SK-N-SH treated with all-trans-retinoic acid at 6 μM for 48 hours (cell line): ENCODE measurements around the gene FNIP2.
"Not testable (repeated sequence)": the region's sequence is repeated elsewhere in the genome, so short reads cannot be mapped to it uniquely, and the experiment has no call there.

Source experiments
- GLIS3 ChIP-seq: fragments of 250-450 bp; sonication (Bioruptor Pico); IDR thresholded peaks from 2 replicates; pipeline ENCODE4 v1.5.0; 2020; ENCODE audit warnings: mild to moderate bottlenecking, moderate library complexity
- OSR1 ChIP-seq: fragments of 250-450 bp; sonication (Bioruptor Pico); IDR thresholded peaks from 2 replicates; pipeline ENCODE4 v1.8.0; 2022; ENCODE audit warnings: moderate library complexity, mild to moderate bottlenecking, inconsistent platforms
- PPARA ChIP-seq: fragments of 250-450 bp; sonication (Bioruptor Pico); IDR thresholded peaks from 2 replicates; pipeline ENCODE4 v1.5.0; 2020; ENCODE audit warnings: mild to moderate bottlenecking, borderline replicate concordance
- RARB ChIP-seq: fragments of 250-450 bp; sonication (Bioruptor Pico); IDR thresholded peaks from 2 replicates; pipeline ENCODE4 v1.8.0; 2021; ENCODE audit warnings: mild to moderate bottlenecking, moderate library complexity
- SNAI2 ChIP-seq: fragments of 250-450 bp; sonication (Bioruptor Pico); IDR thresholded peaks from 2 replicates; pipeline ENCODE4 v1.5.0; 2020; ENCODE audit warnings: mild to moderate bottlenecking, moderate library complexity
- ZC3H10 ChIP-seq: fragments of 250-450 bp; sonication (Bioruptor Pico); IDR thresholded peaks from 2 replicates; pipeline ENCODE4 v1.5.1; 2021; ENCODE audit warnings: mild to moderate bottlenecking, moderate library complexity
- ZFP3 ChIP-seq: fragments of 250-450 bp; sonication (Bioruptor Pico); IDR thresholded peaks from 2 replicates; pipeline ENCODE4 v1.5.0; 2020; ENCODE audit warnings: mild to moderate bottlenecking, moderate library complexity
- ZNF70 ChIP-seq: fragments of 450-650 bp; formaldehyde crosslinking; IDR thresholded peaks from 2 replicates; pipeline ENCODE4 v1.5.0; 2020; ENCODE audit warnings: mild to moderate bottlenecking, moderate library complexity
- TF ChIP-seq, protein P1 (sequence below): fragments of 250-450 bp; sonication (Bioruptor Pico); IDR thresholded peaks from 2 replicates; pipeline ENCODE4 v1.8.0; 2020; ENCODE audit warnings: mild to moderate bottlenecking, moderate library complexity, borderline replicate concordance
- TF ChIP-seq, protein P2 (sequence below): fragments of 250-450 bp; sonication (Bioruptor Pico); IDR thresholded peaks from 2 replicates; pipeline ENCODE4 v1.5.1; 2021; ENCODE audit warnings: mild to moderate bottlenecking, moderate library complexity

DNA sequence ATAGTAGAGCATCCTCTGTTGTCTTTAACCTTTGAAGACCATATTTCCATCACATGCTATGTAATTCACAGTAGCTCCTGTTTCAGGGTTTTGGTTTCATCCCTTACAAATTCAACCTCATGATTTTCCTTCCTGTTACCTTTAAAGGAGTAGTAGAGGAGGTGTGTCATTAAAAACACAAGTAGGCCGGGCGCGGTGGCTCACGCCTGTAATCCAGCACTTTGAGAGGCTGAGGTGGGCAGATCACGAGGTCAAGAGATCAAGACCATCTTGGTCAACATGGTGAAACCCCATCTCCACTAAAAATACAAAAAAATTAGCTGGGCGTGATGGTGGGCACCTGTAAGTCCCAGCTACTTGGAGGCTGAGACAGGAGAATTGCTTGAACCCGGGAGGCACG is 59.3 kb downstream of the FNIP2 start:
- TF ChIP-seq, protein P1, sequence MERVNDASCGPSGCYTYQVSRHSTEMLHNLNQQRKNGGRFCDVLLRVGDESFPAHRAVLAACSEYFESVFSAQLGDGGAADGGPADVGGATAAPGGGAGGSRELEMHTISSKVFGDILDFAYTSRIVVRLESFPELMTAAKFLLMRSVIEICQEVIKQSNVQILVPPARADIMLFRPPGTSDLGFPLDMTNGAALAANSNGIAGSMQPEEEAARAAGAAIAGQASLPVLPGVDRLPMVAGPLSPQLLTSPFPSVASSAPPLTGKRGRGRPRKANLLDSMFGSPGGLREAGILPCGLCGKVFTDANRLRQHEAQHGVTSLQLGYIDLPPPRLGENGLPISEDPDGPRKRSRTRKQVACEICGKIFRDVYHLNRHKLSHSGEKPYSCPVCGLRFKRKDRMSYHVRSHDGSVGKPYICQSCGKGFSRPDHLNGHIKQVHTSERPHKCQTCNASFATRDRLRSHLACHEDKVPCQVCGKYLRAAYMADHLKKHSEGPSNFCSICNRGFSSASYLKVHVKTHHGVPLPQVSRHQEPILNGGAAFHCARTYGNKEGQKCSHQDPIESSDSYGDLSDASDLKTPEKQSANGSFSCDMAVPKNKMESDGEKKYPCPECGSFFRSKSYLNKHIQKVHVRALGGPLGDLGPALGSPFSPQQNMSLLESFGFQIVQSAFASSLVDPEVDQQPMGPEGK (CRISPR knock-in tag), result not testable (repeated sequence)
- not testable (repeated sequence) for TF ChIP-seq GLIS3 (CRISPR knock-in tag); ZC3H10 (CRISPR knock-in tag); RARB (CRISPR knock-in tag); PPARA (CRISPR knock-in tag); OSR1 (CRISPR knock-in tag); SNAI2; ZFP3 (CRISPR knock-in tag); ZNF70 (CRISPR knock-in tag)
- TF ChIP-seq, protein P2, sequence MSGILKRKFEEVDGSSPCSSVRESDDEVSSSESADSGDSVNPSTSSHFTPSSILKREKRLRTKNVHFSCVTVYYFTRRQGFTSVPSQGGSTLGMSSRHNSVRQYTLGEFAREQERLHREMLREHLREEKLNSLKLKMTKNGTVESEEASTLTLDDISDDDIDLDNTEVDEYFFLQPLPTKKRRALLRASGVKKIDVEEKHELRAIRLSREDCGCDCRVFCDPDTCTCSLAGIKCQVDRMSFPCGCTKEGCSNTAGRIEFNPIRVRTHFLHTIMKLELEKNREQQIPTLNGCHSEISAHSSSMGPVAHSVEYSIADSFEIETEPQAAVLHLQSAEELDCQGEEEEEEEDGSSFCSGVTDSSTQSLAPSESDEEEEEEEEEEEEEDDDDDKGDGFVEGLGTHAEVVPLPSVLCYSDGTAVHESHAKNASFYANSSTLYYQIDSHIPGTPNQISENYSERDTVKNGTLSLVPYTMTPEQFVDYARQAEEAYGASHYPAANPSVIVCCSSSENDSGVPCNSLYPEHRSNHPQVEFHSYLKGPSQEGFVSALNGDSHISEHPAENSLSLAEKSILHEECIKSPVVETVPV (CRISPR knock-in tag), result not testable (repeated sequence)
